PFSK-1 (cell line): ENCODE data around the gene PDZD7.

Experiments used
- FOXP2 ChIP-seq: optimal IDR thresholded peaks from 2 replicates; pipeline ENCODE3; 2011; ENCODE audit warnings: borderline replicate concordance, control low read depth, inconsistent platforms; ENCODE audit not compliant: insufficient read depth; ENCODE audit errors: extremely low read length, extremely low read depth
- POLR2AphosphoS5 ChIP-seq: IDR thresholded peaks from 2 replicates; pipeline ENCODE4 v1.6.1; 2012; ENCODE audit warnings: low read depth, mild to moderate bottlenecking, control low read depth, low read length, moderate library complexity
- REST ChIP-seq, 2 experiments: IDR thresholded peaks; 2 replicates each; pipeline versions ENCODE4 v1.6.1 to v1.8.0; 2011 to 2012; ENCODE audit warnings: low read depth in 2 of 2, low read length in 2 of 2, control low read depth in 1 of 2, inconsistent platforms in 1 of 2, mild to moderate bottlenecking in 1 of 2, moderate library complexity in 1 of 2; ENCODE audit not compliant: insufficient read depth in 1 of 2
- SIN3A ChIP-seq: IDR thresholded peaks from 2 replicates; pipeline ENCODE4 v1.6.1; 2012; ENCODE audit warnings: mild to moderate bottlenecking, low read length, moderate library complexity, borderline replicate concordance; ENCODE audit not compliant: insufficient read depth
- TAF1 ChIP-seq: IDR thresholded peaks from 2 replicates; pipeline ENCODE4 v1.6.1; 2012; ENCODE audit warnings: low read length, control low read depth, borderline replicate concordance; ENCODE audit not compliant: insufficient read depth

The PDZD7 gene

GRCh38 chr10:100972115-100972903, 58.6 kb downstream of the PDZD7 start:
- TF ChIP-seq SIN3A (no peak), FOXP2 (no peak), REST (IDR thresholded peaks at IDR 0.05; ENCODE audit: insufficient read depth in 1 of 2, low read depth in 2 of 2, low read length in 2 of 2) (no peak), POLR2AphosphoS5 (no peak), TAF1 (no peak)

DNA sequence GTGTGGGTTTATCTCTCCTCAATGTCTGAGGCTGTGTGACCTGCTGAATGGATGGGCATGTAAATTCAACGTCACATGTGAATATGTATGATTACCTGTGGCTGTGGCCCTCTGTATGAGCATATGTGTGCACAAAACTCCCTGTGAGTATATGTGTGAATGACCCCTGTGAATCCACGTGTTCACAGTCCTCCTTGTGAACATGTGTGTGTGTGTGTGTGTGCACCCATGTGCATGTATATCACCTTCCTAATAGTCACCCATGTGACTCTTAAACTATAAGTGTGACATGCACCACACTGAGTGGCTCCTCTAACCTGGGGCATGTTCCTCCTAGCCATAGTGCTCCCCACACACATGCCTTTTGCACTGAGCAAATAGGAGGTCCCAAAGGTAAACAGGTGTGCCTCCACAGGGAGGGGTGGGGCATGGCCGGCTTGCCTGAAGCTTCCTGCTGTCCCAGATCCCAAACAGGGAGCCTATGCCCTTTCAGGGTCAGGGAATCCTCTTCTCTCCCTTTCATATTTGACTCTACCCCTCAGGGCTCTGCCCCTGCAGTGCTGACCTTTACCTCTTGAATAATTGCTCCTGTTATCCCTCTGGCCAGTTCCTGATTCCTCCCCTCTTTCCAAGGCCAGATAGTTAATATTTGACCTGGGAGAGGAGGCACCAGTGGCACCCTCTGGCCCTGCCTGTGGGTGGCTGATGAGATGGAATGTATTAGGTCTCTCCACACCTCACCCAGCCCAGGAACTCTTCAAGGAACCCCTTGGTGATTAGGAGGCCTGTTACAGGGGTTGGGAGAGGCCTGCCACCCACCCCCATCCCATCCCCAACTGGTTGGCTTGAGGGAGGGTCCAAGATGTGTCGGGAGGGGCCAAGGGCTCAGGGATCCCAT, 59.8 kb downstream of the PDZD7 start:
- TF ChIP-seq POLR2AphosphoS5 (no peak), SIN3A (no peak), FOXP2 (no peak), REST (IDR thresholded peaks at IDR 0.05; ENCODE audit: insufficient read depth in 1 of 2, low read depth in 2 of 2, low read length in 2 of 2) (no peak), TAF1 (no peak)

DNA sequence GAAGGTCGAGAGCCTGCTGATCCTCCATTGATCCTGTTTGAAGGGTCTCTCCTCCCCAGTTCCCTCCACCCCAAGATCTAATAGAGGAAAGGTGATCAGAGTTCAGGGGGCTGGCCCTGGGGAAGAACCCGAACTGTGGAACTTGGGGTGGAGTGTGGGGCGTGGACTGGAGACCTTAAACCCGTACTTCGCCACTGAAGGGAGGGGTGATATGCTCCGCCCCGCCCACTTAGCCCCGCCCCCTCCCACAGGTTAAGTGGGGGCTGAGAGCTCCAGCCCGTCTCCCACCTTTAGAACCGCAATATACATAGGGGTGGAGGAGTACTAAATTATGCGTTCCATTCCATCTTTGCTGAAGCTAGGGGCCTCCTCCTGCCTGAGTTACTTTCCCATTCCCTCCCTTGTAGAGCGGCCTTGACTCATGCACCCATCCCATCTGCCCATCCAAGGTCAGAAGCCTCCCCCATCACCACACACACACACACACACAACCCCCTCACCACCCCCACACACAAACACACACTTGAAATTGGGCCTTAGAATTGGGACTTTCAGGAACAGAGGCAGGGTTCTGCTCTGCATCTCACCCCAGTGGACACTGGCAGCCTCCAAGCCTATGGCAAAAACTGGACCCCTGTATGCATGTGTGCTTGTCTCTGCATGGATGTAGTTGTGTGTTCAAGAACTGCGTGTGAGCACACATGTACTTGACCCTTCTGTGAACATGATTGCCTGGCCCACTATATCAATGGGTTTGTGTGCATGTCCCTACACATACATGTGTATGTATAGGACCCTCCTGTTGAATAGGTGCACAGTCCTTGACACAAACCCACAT, 60.6 kb downstream of the PDZD7 start:
- TF ChIP-seq POLR2AphosphoS5 = no peak
- TF ChIP-seq SIN3A = no peak
- TF ChIP-seq REST (IDR thresholded peaks at IDR 0.05; ENCODE audit: insufficient read depth in 1 of 2, low read depth in 2 of 2, low read length in 2 of 2) = no peak
- no peak for TF ChIP-seq FOXP2
- TF ChIP-seq TAF1 = no peak

GRCh38 chr10:100969187-100970075, 61.5 kb downstream of the PDZD7 start, which contains the start of gene SEMA4G:
Gene SEMA4G, plus strand, starts transcription at chr10:100969504. Its CDS starts 3,409 bp downstream, at chr10:100972913.
- TF ChIP-seq TAF1 (no peak), REST (IDR thresholded peaks at IDR 0.05; ENCODE audit: insufficient read depth in 1 of 2, low read depth in 2 of 2, low read length in 2 of 2) (no peak), SIN3A (no peak), FOXP2 (no peak), POLR2AphosphoS5 (no peak)
